GM21619 (cell line): Measurements from ENCODE around the gene TTYH1.
A peak's percentile ranks its signal among the peaks of the same experiment; 100 is the strongest.
"Not testable (repeated sequence)": the region's sequence is repeated elsewhere in the genome, so short reads cannot be mapped to it uniquely, and the experiment has no call there.

Experiments
- ATAC-seq: cut with Tn5 transposase; IDR thresholded peaks from one replicate; pipeline ENCODE4 v1.9.1; 2021; ENCODE audit not compliant: unreplicated experiment

TTYH1 gene

DNA sequence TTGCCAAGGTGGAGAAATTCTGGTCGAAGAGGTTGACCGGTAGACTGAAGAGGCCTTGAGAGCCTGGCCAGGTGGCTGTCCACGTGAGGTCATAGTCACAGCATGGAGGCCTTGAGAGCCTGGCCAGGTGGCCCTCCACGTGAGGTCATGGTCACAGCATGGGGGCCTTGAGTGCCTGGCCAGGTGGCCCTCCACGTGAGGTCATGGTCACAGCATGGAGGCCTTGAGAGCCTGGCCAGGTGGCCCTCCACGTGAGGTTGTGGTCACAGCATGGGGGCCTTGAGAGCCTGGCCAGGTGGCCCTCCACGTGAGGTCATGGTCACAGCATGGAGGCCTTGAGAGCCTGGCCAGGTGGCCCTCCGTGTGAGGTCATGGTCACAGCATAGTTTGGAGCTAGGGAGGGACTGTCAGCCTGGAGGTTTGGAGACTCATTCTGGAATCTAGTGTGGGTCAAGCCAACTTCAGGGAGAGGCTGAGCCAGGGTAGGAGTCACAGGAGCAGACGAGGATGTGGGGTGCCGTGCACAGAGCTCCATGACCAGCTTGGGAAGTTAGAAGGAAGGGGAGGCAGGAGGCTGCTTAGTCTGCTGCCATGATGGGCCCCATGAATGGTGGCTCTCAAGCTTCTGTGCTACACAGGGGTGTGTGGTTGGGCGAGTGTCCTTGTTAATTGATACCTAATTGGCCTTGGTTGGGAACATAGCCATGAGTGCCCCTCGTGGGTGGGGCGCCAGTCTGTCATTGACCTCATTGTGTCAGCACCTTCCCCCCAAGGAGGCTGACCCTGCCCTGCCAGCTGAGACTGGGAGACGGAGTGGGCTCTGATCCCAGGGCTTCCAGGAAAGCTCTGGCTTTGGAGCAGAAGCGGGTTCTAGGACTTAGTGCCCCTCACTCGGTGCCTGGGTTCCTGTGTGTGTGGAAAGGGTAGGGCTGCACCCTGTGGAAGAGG lies 44.3 kb downstream of the TTYH1 start:
- ATAC-seq = no peak

DNA sequence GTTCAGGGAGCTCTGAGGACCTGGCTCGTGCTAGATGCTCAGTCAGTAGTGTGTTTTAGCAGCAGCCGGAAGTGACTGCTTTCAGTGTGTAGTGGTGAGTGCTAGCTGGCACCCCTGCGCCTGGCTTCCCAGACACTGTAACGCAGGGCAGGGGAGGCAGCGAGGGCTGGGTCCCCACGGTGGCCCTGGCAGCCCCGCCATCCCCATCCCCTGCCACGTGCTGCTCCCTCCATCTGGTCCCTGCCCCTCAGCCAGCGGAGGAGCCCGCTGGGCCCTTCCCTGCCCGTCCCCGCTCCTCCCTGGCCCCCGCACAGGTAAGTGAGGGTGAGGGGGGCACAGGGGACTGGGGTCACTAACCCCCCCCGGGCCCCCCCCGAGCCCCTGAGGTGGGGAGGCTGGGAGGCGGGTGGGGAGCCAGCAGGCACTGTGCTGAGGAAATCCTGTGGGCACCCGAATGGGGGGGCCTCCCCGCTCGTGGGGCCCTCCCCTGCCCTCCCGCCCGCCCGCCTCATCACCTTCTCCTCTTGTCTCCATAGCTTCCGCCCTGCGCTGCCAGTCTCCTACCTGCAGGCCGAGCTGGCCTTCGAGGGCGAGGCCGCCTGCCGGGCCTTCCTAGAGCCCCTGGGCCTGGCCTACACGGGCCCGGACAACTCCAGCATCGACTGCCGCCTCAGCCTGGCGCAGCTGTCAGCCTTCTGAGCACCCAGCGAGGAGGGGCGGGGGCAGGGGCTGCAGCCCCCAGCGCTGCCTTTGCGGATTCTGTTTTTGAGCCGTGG lies 45.2 kb downstream of the TTYH1 start:
- ATAC-seq = no peak

DNA sequence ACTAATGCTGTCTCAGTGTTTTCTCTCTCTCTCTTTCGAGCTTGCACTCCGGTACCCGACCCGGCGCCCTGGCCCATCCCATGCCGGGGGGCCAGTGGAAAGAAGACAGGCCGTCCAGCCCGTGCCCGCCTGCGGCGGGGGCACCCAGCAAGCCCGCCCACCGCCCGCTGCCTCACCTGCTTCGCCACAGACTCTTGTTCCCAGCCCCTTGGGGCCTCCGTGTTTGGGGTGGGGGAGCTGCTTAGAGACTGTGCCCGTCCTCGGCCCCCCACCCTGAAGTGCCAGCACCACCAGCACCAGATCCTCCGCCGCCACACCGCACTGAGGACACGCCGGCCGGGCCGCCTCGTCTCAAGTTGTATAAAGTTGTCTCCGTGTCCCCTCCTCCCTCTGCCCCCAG lies 45.9 kb downstream of the TTYH1 start:
- ATAC-seq = no peak

DNA sequence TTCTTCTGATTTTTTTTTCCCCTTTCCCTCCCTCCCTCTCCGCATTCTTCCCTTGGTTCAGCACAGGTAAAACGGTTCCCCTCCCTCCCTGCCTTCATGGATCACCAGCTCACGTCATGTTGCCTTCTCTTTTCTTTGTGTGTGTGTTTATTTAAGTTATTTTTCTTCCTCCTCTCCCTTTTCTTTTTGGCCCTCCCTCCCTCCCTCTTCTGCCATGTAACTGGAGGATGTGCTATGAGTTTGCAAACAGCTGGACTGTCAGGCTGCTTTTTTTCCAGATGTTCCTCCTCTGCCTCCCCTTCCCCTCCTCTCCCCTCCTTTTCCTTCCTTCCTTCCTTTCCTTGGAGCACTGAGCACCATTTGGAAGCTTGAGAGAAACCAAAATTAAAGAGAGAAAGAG lies 46.3 kb downstream of the TTYH1 start:
- no peak for ATAC-seq

DNA sequence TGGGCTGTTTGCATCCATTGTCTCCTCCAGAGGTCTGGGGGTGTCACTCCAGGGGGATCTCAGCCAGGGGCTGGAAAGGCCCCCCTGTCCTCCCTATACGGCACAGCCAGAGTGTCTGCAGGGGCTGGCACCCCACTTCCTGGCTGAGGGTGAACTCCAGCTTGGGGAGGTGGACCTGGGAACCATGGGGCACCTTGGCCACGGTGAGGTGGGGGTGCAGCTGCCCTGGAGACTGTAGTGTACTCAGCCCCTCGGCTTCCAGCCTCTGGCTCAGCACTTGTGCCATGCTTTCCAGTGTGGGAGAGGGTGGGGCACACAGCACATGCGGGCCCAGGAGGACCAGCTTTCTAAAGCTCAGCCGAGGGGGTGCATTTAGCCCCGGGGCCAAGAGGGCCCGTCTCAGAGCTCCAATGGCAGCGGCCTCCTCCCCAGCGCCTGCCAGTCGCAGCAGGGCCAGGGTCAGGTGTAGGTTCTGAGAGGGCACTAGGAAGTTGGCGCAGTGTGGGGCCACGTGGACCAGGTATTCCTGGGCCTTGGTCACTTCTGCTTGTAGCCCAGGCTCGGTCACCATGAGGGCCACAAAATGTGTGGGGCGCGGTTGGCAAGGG lies 46.9 kb downstream of the TTYH1 start:
- no peak for ATAC-seq

DNA sequence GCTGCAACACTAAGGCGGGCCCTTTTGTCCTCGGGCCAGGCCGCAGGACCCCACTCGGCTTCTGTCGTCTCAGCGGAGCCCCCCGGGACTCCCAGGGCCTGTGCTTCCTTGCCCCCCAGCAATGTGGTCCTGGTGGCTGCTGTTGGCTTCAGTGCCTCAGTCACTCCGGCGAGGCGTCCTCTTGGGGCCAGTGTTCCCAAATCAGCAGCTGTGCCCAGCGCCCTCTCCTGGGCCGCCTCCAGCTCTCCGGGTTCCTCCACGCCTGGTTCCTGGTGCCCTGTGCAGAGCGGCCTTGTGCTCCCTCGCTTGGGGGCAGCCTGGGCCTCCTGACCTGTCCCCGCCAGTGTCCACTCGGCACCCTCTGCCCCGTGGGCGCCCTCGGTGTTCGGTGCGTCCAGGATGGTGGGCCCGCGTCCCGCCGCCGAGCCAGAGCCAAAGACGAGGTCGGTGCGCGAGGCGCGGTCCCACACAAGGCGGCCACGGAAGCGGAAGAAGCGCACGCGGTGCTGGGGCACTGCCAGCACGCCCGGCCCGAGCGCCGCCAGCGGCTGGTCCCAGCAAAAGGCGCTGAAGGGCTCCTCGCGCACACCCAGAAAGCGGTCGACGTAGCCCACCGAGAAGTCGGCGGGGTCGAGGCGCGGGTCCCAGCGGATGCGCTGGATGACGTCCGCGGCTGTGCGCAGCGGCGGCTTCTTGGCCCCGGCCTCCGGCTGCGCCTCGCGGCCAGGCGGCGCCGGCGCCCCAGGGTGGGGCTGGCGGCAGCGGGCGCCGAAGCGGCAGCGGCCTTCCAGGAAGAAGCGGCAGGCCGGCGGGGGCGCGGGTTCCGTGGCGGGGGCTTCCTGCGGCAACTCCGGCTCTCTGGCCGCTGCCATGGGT lies 47.6 kb downstream of the TTYH1 start:
- peak; percentile 14 for ATAC-seq

- peak; percentile 45 for ATAC-seq
Observed at GRCh38 chr19:54463531-54464043, 48.3 kb downstream of the TTYH1 start, which contains the start of gene LENG9. Gene LENG9 (minus strand): TSS chr19:54463778. CDS start chr19:54463526, 252 bp downstream.

DNA sequence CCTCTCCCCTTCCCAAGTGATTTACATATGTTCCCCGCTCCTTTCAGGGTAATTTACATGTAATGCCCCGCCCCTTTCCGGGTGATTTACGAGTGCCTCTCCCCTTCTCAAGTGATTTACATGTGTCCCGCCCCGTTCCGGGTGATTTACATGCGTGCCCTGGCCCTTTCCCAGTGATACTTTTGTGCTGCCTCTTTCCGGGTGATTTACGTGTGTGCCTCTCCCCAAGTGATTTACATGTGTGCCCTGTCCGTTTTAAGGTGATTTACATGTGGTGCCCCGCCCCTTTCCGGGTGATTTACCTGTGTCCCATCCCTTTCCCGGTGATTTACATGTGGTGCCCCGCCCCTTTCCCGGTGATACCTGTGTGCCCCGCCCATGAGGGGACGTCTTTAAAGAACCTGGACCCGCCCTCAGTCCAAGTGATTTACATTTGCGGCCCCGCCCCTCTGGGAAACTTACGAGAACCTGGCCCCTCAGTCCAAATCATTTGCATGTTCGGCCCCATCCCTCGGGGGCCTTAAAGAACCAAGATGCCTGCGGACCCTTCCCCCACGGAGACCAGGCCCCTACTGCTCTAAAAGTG lies 48.9 kb downstream of the TTYH1 start:
- ATAC-seq = peak; percentile 44

DNA sequence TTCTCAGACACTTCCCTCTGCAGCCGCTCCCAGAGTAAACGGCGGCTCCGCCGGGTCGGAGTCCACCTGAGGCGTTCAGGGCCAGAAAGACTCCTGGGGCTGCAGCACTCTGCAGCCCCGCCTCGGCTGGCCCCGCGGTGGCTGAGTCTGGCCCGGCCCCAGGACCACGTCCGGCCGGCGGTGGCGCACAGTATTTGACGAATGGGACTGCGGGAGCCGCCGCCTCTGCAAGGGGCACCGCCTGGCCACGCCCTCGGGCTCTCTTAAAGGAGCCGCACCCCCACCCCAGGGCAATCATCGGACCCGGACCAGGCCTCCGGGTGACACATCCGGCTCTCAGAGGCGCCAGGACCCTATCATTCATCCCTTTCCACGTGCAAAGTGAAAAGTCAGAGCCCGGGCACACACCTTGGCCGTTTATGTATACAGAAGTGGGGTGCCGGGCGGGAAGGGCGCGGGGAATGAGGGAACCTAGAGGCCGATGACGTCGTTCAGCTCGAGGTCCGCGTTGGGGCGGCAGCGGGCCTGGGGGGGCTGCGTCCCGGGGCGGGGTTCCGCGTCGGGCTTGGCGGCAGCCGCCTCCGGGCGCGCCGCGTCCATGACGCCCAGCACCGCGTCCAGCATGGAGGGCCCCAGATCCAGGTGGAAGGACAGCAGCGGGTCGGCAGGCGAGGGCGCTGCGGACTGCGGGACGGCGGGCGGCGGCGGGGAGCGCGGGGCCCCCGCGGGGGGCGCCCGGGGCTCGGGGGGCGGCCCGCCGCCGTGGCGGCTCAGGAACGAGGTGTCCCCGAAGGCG lies 49.6 kb downstream of the TTYH1 start:
- peak; percentile 45 for ATAC-seq

DNA sequence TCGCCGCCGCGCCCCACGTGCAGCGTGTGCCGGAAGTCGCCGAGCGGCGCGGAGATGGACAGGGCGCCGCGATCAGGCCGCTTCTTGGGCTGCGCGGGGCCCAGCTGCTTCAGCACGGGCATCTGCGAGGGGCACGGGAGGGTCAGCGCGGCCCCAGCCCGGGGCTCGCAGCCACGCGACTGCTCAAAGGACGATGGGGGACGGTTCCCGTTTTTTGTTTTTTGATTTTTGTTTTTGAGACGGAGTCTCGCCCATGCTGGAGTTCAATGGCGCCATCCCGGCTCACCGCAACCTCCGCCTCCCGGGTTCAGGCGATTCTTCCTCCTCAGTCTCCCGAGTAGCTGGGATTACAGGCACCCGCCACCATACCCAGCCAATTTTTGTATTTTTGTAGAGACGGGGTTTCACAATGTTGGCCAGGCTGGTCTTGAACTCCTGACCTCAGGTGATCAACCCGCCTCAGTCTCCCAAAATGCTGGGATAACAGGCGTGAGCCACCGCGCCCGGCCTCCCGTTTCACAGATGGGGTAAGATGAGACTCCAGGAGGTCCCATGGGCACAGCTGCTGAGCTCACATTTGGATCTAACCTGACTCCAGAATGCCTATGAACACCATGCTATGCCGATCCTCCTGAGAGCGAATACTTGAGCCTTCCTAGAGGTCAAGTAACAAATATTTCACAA lies 50.3 kb downstream of the TTYH1 start:
- no peak for ATAC-seq

DNA sequence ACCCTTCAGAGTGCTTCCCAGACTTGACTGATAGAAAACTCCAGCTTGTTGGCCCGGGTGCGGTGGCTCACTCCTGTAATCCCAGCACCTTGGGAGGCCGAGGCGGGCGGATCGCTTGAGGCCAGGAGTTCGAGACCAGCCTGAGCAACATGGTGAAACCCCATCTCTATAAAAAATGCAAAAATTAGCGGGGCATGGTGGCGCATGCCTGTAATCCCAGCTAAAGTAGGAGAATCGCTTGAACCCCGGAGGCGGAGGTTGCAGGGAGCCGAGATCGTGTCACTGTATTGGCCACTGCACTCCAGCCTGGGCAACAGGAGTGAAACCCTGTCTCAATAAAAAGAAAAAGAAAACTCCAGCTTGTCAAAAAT lies 50.8 kb downstream of the TTYH1 start:
- not testable (repeated sequence) for ATAC-seq

GRCh38 chr19:54469496-54469934 lies 54.3 kb downstream of the TTYH1 start:
- no peak for ATAC-seq

GRCh38 chr19:54470276-54470887 lies 55.1 kb downstream of the TTYH1 start:
- no peak for ATAC-seq

DNA sequence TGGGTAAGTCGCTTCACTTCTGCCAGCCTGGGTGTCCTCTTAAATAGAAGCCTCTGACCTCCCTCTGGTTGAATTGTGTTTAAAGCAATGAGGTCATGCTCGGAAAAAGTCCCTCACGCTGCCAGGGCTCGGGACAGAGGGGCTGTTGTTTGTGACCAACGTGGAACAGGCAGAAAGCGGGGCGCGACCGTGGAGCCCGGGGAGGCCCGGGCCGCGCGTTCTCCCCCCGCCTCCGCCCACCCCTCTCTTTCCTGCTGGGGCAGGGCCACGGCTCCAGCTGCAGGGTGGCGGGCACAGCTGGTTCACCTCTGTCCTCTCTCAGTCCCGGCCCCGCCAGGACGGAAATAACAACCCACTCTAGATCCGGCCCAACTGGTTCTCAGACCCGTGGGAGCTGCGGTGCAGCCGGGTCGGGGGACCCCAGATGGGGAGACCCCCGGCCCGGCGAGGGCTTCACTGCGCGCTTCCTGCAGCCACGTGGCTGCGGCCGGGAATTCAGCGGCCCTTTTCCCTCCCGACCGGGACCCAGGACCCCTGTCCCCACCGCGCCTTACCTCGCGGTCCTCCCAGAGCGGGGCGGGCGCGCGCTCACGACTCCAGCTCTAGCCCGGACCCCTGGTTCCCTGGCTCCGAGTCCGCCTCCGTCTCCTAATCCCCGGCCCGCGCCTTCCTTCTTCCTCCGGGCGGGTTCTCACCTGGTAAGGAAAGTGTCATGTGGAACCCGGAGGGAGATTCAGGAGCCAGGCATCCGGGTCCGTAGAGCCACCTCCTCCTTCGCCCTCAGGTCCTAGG lies 55.9 kb downstream of the TTYH1 start:
- ATAC-seq = no peak

DNA sequence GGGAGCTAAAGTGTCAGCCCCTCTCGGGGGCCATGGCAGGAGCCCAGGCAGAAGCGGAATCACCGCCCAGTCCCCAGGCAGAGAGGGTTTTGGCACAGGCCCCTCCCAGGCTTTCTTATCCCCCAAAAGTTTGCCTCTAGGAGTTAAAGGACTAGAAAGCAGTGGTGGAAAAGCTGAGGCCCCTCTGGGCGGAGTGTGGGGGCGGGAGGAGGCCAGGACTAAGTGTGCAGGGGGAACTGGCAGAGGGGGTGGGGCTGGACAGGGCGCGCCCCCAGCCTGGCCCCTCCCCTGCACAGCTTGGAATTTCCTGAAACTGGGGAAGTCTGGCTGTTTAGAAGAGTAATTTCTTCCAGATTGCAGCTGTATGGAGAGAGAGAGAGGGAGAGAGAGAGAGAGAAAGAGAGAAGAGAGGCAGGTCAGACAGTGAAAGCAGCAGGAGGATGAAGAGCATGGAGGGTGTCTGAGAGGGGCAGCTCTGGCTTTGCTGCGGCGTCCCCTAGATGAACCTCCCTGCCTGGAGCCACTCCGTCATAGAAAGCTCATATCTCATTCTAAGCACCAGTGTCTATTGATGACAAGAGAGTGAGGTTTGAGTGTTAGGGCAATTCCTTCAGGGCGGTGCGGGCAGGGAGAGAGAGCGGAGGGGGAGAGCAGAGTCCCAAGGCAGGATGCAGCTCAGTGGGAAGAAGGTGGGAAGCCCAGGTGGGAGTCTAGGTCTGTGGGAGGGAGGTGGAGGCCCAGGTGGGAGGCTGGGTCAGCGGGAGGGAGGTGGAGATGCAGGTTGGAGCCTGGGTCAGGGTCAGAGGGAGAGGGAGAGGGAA lies 58.0 kb downstream of the TTYH1 start, which contains the start of gene CDC42EP5:
TSS of gene CDC42EP5 (minus strand) at position 226 of the 821 bp plus-strand sequence. CDS start 7,749 bp downstream, outside the sequence.
- ATAC-seq = no peak

DNA sequence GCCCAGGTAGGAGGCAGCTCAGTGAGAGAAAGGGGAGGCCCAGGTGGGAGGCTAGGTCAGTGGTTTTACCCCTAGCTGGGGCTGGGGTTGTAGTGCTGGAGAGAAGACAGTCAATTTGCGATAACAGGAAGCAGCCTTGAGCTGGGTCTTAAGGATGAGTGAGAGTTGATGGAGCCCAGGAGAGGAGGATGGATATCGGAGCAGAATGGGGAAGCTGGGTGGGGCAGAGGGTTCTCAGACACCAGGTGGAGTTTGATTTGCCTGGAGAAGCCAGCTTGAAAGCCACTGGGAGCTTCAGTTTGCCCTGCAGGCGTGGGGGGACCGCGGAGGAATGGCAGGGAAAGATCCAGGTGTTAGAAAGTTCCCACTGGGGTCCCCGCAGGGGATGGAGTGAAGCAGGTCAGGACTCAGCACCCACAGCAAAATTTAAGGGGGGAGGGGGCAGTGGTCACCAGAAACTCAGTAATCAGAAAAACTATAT lies 58.7 kb downstream of the TTYH1 start:
- ATAC-seq = no peak
